Astrocyte of the hippocampus (primary cell): ENCODE results near the gene PDCD7.
A peak's percentile ranks its signal among the peaks of the same experiment; 100 is the strongest.
"Not testable (repeated sequence)": the region's sequence is repeated elsewhere in the genome, so short reads cannot be mapped to it uniquely, and the experiment has no call there.

ENCODE experiments used
- DNase-seq: peaks from one replicate; pipeline ENCODE4 v3.0.0; 2011; ENCODE audit warnings: low read depth, low spot score

The PDCD7 gene

DNA sequence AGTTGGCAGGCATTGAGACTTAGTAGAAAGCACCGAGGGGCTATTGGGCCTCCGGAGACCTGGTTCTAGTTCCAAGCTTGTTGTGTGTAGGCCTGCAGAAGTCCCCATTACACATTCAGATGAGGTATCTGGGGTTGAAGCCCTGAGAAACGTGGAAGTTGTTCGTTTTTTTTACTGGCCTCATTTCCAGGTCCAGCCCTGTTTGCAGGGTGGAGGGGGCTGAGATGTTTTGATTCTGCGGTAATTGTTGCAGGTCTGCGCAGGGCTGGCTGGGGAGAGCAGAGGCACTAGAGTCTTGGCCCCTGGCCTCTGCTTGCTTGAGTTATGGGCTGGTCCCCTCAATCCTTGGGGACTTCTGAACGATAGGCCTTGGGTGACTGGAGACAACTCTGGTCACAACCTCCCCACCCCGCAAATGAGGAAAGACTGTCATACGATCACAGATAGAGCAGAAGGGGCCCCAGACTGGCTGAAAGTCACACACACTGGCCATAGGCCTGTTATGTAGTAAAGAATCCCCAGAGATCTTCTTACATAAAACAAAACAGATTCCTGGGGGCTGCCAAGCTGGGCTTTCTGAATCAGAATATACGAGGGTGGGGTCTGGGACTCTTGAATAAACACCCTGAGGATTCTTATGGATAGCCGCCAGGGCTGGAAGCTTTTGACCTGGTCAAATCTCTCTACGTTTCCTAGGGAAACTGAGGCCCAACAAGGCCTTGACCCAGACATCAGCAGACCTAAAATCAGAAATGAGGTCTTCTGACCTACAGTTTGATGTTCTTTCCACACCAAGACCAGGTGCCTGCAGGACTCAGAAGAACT lies 41.5 kb downstream of the PDCD7 start:
- no peak for DNase-seq

DNA sequence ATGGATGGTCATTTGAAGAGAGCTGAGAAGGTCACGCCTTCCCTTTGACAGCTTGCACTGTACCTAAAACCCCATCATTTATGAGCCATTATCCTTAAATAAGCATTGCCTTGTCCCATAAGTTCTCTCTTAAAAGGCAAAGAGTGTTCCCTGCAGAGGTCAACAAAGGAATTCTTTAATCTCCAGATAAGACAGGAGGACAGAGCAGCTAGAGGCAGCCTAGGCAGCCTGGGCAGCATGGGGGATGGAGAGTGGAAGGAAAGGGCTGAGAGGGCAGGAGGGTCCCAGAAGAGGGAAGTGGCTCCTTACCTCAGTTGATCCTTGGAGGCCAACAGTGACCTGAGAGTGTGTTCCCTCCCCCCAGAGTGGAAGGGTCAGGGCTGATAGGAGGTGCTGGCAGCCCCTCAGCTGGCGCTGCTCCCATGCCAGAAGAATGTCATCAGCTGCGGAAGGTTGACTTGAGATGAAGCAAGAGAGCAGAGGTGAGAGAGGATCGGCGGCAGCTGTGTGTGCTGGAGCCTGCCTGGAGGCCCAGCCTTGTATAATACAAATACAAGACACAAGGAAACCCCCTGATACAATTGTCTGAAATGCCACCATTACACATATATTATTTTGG lies 44.3 kb downstream of the PDCD7 start:
- no peak for DNase-seq

DNA sequence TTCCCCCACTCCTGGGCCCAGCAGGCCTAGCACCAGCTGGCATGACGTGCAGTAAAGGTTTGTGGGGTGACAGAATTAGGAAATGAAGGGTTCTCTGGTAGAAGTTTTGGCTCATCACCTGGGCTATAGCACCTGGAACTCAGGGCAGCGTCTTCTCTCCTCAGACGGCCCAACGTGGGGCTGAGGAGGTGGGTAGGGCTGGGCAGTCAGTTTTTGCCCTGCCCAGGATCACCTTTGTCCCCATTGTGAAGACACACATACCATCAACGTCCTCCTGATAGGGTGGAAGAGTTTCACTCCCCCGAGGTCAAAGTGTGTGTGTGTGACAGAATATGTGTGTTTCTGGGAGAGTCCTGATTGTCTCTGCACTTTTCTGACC lies 45.0 kb downstream of the PDCD7 start:
- DNase-seq, result no peak

DNA sequence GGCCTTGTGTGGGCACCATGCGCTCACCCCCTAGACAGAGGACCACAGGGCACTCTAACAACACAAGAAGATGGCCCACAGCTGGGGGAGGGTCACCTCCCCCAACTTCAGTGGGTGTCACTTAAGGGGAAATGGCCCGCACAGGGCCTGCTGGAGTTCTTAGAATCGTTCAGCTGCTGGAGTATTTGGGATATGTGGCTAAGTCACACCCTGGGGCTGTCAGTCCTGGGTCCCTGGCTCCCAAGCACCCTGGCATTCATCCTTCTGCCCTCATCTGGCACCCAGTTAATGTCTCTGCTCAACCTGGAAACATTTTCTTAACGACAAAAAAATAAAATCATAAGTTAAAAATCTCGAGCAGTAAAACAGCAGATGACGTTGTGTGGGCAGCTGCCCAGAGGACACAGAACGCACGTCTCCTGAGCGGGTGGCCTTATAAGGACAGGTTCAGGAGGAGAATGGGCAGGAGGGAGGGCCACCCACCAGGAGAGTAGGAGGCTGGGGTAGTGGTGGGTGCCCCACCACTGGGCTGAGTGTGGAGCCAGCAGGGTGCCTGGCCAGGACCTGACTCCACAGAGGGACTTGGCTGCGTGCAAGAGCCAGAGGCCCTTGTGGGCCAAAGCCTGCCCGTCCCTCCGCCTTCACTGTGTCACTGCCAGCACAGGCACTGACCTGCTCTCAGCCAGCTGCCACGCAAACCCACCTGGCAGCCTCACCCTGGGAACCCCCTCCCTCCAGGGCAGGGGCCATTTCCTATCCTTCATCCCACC lies 45.5 kb downstream of the PDCD7 start:
- no peak for DNase-seq

DNA sequence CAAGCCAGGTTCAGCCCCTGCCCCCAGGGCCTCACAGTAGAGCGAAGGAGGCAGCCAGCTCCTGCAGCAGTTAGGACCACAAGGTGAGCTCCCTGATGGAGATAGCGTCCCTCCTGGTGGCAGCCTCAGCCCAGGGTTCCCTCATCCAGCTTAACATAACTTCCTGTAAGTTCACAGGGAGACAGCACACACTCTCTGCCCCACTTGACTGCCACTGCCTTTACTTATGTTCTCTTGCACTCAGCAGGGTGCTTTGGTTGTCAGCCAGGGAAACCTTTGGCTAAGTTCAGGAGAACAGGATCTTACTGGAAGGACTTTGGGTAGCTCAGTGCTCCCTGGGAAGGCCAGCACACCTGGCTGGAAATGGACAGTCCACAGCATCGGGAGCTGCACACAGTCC lies 46.2 kb downstream of the PDCD7 start:
- no peak for DNase-seq

DNA sequence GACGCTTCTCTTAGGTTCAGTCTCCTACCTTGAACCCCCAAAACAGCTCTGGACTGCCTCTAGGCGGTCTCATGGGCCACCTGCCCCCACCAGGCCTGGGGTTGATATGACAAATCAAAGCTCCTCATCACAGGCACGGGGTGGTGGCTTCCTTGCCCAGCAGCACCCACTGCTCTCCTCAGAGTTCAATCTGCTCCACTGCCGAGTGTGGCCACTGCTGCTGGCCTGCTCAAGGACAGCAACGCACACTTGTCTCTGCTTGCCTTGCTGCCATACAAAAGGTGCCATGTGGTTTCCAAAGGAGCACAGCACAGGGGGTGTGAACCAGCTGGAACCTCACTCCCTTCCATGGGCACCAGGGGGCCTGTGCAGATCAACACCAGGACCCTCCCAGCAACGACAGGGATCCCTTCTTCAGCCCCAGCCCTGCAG lies 46.9 kb downstream of the PDCD7 start:
- DNase-seq, result no peak

DNA sequence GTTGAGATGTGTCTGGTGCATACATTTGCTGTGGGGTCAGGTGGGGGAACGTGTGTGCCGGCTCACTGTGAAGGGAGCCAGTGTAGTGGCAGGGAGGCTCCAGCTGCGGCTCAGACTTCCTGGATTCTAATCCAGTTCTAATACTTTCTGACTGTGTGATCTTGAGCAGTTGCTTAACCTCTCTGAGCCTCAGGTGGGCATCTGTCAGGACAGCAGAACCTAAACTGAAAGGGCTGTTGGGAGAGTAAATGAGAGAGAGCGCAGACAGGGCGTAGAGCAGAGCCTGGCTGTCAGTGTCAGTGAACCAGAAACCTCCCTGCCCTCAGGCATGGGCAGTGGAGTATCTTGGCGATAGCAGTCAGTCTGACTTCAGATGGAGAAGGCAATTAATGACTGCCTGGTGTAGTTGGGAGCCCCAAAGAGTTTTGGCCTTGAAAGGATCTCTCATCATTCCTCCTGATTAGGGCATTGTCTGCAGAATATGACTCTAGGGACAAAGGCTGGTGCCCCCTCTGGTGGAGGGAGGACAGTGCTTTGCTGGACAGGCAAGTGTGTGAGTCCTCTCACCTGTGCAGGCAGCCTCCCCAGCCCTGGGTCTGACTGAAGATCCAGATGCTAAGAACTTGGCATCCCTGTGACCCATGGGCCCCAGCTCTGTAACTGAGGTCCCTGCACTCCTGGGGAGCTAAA lies 47.5 kb downstream of the PDCD7 start:
- no peak for DNase-seq

DNA sequence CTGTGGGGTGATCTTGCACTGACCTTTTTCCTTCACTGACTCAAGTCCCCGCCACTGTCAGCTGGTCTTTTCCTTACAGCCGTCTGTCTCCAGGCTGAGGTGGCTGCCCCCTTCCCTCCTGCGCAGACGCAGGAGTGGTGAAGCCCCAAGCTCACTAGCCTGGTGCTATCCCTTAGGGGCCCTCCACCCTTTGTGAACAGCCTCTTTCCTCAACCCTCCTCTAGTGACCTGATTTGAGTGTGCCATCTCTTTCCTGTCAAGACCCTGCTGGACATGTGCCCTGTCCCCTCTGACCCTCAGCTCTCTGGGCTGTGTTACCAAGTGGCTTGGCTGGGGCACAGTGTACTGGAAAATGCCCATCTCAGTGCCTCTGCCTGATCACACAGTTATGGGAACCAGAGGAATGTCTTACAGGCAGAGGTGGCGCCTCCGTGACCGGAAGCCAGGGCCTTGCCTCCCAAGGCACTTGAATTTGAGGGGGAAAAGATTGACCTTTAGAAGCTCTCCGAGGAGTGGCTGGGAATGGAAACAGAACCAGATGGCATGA lies 48.3 kb downstream of the PDCD7 start:
- no peak for DNase-seq

DNA sequence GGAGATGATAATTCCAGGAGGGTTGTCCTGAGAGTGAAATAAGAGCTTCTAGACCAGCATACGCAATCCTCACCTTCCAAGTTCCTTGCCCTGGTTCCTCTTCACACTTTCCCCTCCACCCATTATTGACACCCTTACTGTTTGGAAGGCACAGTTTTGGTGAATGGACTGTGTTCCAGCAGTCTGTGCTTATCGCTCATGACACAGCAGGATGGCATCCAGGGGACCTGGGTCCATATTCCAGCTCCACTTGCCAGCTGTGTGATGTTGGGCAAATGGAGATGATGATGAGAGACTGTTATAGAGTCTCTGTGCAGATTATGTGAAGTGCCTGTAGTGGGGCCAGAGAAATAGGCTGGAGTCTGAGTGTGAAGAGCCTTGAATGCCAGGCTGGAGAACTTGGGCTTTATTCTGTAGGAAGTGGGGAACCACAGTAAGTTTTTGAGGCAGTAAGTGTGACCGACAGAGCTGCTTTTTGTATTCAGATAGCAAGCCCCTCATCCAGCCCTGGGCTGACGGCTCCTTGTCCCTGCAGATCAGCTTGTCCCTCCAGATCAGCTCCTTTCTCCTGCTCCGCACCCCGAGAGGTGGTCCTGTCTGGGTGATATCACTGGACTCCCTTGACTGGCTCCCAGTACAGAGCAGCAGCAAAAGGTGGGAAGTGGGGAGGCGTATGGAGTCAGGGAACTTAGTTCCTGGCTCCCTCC lies 49.0 kb downstream of the PDCD7 start:
- DNase-seq, result no peak

DNA sequence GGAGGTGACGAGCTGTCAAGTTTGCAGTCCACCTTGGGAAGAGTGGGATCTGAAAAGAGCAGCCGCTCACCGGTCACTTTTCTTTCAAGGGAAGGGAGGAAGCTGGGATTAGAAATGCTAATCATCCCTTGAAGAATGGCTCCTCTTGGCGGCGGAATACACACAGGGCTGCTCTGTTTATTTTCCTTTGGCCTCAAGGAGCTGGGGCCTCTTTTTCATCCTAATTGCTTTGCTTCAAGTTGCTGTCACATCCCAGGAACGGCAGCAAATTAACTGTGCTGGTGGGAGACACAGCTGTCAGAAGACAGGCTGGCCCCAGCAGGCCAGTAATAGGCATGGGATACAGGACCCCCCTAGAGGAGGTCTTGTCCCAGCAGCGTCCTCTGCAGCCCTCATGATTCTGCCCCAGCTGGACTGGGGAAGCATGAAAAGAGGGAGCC lies 50.3 kb downstream of the PDCD7 start:
- DNase-seq, result peak; percentile 71

DNA sequence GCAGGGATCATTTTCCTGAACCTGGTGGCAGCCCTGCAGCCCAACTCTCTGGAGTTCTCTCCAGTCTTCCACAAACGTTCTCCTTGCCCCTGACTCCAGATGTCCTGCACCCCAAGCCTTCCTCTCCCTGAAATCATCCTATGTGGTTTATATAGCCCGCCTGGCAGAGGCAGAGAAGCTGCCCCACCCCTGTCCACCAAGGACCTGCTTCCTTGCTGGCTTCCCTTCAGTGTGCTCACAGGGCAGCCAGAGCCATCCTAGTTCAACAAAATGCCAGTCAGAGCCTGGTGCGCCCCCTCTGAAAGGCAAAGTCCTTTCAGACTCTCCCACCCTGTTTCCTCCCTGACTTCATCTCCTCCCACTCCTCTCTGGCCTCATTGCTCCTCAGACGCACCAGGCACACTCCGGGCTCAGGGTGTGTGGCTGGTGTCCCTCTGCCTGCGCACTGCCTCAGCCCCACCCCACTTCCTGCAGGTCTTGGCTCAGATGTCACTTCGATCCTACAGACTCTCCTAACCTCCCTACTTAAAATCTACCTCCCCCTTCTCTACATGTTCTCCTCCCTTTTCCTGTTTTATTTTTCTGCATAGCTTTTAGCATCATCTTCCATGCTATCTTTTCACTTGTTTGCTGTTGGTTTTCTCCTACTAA lies 51.2 kb downstream of the PDCD7 start:
- DNase-seq, result no peak

DNA sequence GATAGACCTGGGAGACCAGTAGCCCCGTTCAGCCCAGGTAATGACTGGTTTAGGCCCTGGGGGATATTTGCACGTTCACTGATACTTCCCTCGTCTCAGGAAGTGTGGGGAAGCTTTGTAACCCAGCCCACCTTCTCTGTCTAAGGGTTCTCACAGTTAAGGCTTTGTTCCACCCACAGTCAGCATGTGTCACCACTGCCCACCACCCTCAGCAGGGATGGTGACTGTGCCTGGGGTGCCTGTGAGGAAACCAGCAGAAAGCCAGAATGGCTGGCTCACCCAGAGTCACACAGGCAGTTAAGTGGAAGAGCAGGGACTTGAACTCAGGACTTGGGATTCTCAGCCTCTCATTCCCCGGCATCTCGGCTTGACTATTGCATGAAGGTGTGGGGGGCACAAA lies 51.9 kb downstream of the PDCD7 start:
- no peak for DNase-seq

DNA sequence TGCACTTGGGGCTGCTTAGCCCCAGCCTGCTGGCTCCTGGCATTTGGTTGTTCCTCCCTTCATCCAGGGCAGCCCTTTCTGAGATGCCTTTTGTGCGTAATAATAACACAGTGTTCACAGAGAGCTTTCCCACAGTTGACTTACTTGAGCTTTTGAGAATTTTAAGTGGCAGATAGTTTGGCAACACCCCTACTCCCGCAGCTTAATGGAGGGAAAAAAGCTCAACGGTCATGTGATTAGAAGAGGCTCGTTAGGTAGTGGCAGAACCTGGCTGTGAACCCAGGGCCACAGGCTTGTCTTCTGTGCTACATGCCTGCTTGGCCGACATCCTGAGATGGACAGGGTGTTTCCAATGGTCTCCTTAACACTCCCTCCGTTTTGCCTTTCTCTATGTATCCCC lies 52.3 kb downstream of the PDCD7 start:
- DNase-seq, result no peak

DNA sequence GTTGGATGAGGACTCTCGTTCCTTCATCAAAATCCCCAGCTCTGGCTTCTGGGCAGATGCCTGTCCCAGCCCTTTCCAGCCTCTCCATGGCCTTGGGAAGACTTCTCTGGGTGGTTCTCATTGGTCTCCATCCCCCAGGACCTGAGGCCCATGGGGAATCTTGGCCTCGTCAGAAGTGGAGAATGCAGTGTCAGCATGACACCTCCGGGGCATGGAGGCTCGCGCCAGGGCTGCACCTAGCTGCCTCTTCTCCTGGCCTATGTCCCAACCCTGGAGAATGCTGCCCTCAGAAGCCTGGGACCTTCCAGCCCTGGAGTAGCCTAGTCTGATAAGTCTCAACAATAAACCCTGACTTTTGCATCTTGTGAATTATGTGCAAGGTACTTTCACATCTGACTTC lies 54.0 kb downstream of the PDCD7 start:
- DNase-seq, result no peak

DNA sequence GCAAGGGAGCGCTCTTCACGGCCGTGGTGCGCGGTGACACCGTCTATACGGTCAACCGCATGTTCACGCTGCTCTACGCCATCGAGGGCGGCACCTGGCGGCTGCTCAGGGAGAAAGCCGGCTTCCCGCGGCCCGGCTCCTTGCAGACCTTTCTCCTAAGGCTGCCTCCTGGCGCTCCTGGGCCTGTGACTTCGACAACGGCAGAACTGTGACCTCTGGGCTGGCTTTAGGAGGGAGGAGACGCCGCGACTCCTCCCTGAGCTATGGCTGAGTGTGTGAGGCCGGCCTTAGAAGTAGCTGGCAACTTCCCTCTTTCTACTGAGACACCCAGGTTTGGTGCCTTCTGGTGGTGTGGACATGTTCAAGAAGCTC lies 55.6 kb downstream of the PDCD7 start:
- peak; percentile 67 for DNase-seq

DNA sequence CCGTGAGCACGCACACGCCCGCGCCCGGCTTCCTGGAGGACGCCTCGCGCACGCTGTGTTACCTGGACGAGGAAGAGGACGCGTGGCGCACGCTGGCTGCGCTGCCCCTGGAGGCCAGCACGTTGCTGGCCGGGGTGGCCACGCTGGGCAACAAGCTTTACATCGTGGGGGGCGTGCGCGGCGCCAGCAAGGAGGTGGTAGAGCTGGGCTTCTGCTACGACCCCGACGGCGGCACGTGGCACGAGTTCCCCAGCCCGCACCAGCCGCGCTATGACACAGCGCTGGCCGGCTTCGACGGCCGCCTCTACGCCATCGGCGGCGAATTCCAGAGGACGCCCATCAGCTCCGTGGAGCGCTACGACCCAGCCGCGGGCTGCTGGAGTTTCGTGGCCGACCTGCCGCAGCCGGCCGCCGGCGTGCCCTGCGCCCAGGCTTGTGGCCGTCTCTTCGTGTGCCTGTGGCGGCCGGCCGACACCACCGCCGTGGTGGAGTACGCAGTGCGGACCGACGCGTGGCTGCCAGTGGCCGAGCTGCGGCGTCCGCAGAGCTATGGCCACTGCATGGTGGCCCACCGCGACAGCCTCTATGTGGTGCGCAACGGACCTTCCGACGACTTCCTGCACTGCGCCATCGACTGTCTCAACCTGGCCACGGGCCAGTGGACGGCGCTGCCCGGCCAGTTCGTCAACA lies 56.2 kb downstream of the PDCD7 start:
- DNase-seq, result no peak

DNA sequence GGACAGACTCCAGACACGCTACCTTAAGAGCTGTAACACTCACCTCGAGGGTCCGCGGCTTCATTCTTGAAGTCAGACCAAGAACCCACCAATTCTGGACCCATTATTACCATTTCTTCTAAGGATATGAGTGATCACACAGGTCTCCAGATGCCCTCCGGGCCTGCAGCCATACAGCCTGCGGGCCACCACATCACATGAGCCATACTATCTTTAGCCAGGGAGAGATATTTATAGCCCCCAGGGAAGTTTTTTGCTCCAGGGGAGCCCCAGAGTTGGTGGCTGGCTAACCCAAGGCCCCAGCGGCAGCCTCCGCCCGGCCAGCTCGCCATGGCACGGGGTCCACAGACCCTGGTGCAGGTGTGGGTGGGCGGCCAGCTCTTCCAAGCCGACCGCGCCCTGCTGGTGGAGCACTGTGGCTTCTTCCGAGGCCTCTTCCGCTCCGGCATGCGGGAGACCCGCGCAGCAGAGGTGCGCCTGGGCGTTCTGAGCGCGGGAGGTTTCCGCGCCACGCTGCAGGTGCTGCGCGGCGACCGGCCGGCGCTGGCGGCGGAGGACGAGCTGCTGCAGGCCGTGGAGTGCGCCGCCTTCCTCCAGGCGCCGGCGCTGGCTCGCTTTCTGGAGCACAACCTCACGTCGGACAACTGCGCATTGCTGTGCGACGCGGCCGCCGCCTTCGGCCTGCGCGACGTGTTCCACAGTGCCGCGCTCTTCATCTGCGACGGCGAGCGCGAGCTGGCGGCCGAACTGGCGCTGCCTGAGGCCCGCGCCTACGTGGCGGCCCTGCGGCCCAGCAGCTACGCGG lies 56.9 kb downstream of the PDCD7 start, which contains the start of gene KBTBD13:
Gene KBTBD13, plus strand, starts transcription at position 261 of the 805 bp plus-strand sequence. Its CDS starts 70 bp downstream, at position 331.
- DNase-seq, result no peak

DNA sequence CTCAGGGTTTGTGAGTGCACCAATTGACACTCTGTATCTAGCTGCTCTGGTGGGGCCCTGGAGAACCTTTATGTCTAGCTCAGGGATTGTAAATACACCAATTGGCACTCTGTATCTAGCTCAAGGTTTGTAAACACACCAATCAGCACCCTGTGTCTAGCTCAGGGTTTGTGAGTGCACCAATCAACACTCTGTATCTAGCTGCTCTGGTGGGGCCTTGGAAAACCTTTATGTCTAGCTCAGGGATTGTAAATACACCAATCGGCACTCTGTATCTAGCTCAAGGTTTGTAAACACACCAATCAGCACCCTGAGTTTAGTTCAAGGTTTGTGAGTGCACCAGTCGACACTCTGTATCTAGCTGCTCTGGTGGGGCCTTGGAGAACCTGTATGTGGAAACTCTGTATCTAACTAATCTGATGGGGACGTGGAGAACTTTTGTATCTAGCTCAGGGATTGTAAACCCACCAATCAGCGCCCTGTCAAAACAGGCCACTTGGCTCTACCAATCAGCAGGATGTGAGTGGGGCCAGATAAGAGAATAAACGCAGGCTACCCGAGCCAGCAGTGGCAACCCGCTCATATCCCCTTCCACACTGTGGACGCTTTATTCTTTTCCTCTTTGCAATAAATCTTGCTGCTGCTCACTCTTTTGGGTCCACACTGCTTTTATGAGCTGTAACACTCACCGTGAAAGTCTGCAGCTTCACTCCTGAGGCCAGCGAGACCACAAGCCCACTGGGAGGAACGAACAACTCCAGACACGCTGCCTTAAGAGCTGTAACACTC lies 57.8 kb downstream of the PDCD7 start:
- DNase-seq, result not testable (repeated sequence)
